ENCODE data around the gene VENTX. TPM values are rescaled to one million over a fixed set of nuclear protein-coding genes. Genes with fewer than 3 reads are reported as not detected.

Gene VENTX
- total RNA-seq, 1 donor = not detected

DNA sequence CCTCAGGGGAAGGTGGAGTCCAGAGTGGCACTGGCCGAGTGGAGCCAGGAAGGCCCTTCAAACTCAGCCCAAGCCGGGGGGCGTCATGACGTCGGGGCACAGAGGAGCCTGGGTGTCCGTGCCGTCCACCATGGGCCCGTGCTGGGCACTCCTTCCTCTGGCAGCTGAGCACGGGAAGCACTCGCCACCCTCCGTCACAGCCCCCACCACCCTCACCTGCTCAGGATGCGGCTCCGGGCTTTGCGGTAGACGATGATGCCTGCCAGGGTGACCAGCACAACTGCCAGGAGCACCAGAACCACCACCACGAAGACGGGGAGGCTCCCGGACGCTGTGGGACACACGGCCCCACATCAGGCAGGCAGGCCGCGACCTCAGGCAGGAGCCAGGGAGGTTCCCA, 30.9 kb downstream of the VENTX start:
- no peak for TF ChIP-seq CTCF (IDR thresholded peaks at IDR 0.05; ENCODE audit: insufficient read depth, low read length)
- no peak for DNase-seq (ENCODE audit: low read depth)
- no peak overlapping the region for H3K4me3 ChIP-seq (ENCODE audit: low read depth, low read length)

GRCh38 chr10:133269367-133269766, 31.7 kb downstream of the VENTX start:
- DNase-seq (ENCODE audit: low read depth) = no peak
- H3K4me3 ChIP-seq (ENCODE audit: low read depth, low read length) = no peak overlapping the region
- TF ChIP-seq CTCF (IDR thresholded peaks at IDR 0.05; ENCODE audit: insufficient read depth, low read length) = no peak

DNA sequence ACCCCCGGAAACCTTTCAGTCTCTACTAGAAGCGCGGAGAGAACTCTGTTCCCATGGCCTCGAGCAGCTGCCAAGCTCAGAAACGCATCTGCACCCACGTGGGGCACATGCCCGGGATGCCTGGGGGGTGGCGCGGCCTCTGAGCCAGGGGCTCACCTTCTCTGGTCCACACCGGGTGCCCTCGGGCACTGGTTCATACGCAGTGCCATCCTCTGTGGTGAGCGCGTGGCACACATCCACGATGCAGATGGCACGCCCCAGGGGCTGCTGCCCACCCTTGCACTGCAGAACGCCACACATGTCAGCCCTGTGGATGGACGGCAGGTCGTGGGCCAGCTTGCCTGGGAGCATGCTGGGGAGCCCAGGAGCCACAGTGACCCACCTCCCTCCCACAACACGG, 32.5 kb downstream of the VENTX start:
- TF ChIP-seq CTCF (IDR thresholded peaks at IDR 0.05; ENCODE audit: insufficient read depth, low read length) = no peak
- DNase-seq (ENCODE audit: low read depth) = no peak
- no peak overlapping the region for H3K4me3 ChIP-seq (ENCODE audit: low read depth, low read length)

- no peak overlapping the region for H3K4me3 ChIP-seq (ENCODE audit: low read depth, low read length)
- TF ChIP-seq CTCF (IDR thresholded peaks at IDR 0.05; ENCODE audit: insufficient read depth, low read length) = no peak
- DNase-seq (ENCODE audit: low read depth) = no peak
Measured at GRCh38 chr10:133270773-133271297, 33.2 kb downstream of the VENTX start.

DNA sequence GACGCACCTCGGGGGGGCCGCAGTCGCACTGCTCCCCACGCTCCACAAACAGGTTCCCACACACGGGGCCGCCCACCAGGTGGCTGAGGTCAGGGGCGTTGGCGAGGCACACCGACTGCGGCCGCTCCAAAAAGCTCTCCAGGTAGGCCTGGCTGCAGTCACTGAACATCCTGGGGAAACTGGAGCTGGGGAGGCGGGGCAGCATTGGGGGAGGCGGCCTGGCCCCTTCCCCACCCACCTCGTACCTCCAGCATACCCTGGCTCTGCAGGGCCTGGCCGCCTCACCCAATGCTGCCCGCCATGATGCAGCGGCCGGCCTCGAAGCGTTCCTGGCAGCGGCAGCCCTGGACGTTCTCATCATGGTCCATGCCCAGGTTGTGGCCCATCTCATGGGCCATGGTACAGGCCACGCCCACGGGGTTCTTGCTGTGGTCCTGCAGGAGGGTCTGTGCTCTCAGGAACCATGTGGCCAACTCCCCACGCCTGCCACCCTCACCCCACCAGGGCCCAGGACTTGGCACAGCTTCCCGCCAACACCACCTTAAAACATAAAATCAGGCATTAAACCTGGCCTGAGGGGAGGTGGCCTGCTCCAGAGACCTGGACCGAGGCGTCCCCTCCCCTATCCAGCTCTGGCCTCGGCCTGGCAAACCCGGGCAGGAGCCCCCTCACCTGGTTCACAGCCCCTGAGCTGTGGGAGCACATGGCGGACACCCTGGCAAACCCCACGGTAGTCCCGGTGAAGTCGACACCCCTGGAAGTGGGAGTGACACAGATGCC, 34.1 kb downstream of the VENTX start:
- no peak overlapping the region for H3K4me3 ChIP-seq (ENCODE audit: low read depth, low read length)
- DNase-seq (ENCODE audit: low read depth) = no peak
- no peak for TF ChIP-seq CTCF (IDR thresholded peaks at IDR 0.05; ENCODE audit: insufficient read depth, low read length)

- no peak overlapping the region for H3K4me3 ChIP-seq (ENCODE audit: low read depth, low read length)
- no peak for TF ChIP-seq CTCF (IDR thresholded peaks at IDR 0.05; ENCODE audit: insufficient read depth, low read length)
- no peak for DNase-seq (ENCODE audit: low read depth)
Measured at GRCh38 chr10:133272301-133272963, 34.8 kb downstream of the VENTX start.
